Activated CD4-positive, alpha-beta T cell treated with anti-CD3 and anti-CD28 coated beads for 1 hour (primary cell): ENCODE measurements around the gene TEX12.
"Not testable (repeated sequence)": the region's sequence is repeated elsewhere in the genome, so short reads cannot be mapped to it uniquely, and the experiment has no call there.

Source experiments
- DNase-seq: peaks from one replicate; pipeline ENCODE4 v3.0.0-alpha.2; 2020

The TEX12 gene

GRCh38 chr11:112165049-112165448 is 2.1 kb upstream of the TEX12 start:
- no peak for DNase-seq

DNA sequence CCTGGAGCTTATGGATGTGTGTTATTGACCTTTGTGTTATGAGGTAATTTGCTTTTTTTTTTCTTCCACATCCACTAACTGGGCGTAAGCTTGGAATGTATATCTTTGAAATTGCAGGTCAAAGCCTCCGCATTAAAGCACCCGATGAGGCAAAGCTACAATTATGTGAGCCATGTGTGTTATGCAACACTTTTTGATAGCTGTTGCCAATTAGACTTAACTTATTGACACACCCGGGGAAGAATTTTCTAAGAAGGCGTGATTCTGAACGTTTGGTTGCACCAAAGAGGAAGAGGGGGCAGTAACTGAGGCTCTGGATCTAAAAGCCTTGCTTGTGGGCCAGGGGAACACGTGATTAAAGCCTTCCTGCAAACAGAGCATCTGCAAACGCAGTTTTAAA is 610 bp upstream of the TEX12 start:
- no peak for DNase-seq

- no peak for DNase-seq
Observed at GRCh38 chr11:112172362-112172994, 5.3 kb downstream of the TEX12 start.

DNA sequence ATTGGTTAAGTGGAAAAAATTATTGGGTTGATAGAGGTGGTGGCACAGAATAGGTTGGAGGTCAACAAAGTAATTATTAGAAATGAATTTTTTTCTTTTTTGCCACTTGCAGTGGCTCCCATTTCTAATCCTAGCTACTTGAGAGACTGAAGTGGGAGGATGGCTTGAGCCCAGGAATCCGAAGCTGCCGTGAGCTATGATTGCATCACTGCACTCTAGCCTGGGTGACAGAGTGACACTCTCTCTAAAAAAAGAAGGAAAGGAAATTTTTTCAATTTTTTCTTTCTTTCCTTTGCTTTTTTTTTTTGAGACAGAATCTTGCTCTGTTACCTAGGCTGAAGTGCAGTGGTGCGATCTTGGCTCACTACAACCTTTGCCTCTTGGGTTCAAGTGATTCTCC is 6.0 kb downstream of the TEX12 start:
- no peak for DNase-seq

- DNase-seq = no peak
Observed at GRCh38 chr11:112174789-112175598, 7.8 kb downstream of the TEX12 start, which contains the start of gene BCO2. TSS of gene BCO2 (plus strand) at chr11:112175512. CDS start at chr11:112175602, 90 bp downstream.

DNA sequence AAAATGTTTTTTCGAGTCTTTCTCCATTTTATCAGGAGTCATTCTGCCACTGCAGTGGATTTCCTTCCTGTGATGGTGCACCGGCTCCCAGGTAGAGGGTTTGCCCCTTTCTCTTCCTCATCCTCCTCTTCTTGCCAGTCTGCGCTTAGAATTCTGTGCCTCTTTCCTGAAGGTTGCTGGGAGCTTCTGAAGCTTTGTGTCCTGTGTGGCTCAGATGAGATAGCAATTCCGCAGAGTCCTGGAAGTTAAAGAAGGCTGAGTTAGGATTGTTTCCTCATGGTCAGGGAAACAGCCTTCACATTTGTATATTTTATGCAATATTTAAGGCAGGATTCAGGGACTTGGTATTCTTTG is 8.4 kb downstream of the TEX12 start:
- no peak for DNase-seq

DNA sequence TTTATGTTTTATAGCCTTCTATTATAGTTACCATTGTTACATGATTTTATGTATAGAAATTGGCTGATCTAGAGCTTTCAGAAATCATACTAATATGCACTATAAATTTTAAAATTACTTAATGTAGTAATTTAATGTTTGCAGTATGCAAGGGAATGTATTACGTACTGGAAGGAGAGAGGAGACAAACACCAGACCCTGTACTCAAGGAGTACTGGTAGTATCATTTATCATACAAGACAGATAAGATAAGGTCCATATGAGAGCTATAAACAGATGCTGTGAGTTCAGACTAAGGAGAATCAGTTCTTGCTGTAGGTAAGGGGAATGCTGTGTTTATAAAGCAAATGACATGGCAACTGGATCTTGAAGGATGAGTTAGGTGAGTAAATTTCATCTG is 8.9 kb downstream of the TEX12 start:
- no peak for DNase-seq

DNA sequence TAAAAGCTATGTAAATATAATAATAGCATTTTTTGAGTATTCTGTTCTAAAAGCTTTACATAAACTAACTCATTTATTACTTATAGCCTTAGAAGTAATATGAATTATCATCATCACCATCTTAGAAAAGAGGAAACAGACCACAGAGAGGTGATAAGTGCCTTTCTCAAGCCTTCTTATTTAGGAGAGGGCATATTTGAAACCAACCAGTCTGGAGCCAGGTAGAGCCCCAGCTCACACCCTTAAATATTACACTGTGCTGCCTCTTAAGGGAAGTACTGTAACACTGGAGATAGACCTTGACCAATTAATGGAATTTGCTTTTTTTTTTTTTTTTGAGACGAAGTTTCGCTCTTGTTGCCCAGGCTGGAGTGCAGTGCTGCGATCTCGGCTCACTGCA is 10.4 kb downstream of the TEX12 start:
- DNase-seq = no peak

- no peak for DNase-seq
Observed at GRCh38 chr11:112178428-112178827, 11.3 kb downstream of the TEX12 start.

DNA sequence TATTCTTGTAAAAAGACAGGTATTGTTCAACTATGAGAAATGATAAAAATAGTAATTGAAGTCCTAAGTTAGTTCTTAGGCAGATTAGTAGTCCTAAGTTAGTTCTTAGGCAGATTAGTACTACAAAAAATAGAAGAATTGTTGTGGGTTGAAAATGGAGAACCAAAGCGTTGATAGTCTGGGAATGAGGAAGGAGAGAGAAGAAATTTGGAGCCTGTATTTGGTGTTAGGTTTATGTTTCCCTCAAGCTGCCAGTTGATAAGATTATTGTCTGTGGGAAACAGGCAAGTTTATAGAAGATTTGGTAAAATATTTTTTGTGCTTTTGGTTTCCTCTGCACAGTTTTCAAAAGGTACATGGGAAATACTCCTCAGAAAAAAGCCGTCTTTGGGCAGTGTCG is 11.8 kb downstream of the TEX12 start:
- no peak for DNase-seq

DNA sequence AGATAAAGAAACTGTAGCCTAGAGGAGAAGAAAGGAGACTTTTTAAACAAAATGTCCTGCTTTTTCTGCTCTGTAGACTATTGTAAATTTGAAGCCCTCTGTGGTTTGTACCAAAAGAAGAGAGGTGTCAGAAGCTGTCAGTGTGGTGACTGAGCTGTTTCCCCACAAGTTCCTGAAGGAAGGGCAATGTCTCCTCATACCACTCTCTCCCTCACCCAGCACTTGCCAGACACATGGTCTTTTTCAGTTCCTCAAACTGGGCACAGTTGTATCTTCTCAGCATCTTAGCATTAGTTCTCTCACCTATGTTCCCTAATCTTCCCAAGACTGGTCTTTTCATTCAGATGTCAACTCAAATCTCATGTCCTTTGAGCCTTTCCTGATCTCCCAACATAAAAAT is 12.4 kb downstream of the TEX12 start:
- no peak for DNase-seq

DNA sequence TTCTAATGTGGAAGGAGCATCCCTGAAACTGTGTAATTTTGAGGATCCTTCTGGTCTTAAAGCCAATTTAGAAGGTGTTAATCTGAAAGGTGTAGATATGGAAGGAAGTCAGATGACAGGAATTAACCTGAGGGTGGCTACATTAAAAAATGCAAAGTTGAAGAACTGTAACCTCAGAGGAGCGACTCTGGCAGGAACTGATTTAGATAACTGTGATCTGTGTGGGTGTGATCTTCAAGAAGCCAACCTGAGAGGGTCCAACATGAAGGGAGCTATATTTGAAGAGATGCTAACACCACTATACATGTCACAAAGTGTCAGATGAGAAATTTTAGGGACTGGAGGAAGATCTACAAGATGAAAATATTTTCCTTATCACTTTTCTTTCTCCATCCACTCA is 15.7 kb downstream of the TEX12 start:
- DNase-seq = no peak

GRCh38 chr11:112185883-112186282 is 18.7 kb downstream of the TEX12 start:
- no peak for DNase-seq

- DNase-seq = no peak
Observed at GRCh38 chr11:112186304-112186703, 19.1 kb downstream of the TEX12 start.

GRCh38 chr11:112195113-112195512 is 27.9 kb downstream of the TEX12 start:
- DNase-seq = not testable (repeated sequence)

- no peak for DNase-seq
Observed at GRCh38 chr11:112195951-112196351, 28.8 kb downstream of the TEX12 start.

DNA sequence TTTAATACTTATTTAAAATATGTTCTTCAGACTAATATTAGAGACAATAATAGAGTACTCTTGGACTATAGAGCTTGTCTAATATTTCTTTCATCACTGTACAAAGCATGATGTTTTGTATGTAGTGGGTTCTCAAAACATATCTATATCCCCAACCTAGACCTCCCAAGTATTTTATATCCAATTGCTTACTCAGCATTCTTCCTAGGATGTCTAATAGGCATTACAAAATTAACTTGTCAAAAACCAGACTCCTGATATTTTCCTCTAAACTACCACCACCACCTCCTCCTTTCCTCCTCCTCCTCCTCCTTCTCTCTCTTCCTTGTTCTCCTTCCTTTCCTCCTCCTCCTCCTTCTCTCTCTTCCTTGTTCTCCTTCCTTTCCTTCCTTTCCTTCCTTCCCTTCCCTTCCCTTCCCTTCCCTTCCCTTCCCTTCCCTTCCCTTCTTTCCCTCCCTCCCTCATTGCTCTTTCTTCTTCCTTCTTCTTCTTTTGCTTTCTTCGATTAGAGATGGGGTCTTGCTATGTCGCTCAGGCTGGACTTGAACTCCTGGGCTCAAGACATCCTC is 29.4 kb downstream of the TEX12 start:
- no peak for DNase-seq

- DNase-seq = not testable (repeated sequence)
Observed at GRCh38 chr11:112199101-112199500, 31.9 kb downstream of the TEX12 start.

DNA sequence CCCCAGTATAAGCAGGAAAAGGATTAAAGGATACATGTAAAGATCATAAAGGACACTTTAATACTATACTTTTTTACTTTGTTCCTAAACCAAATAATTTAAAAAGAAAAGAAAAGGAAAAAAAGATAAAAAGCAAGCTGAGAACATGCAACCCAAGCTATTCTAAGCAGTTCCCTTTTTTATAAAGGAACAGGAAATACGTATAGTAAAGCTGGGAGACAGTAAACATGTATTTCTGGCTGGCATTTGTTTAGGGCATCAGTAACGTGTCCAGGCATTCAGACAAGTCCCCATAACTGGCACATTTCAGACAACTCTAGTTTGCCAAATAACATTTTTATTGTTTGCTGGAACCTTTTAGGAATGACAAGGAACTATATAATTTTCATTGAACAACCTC is 33.1 kb downstream of the TEX12 start:
- no peak for DNase-seq

GRCh38 chr11:112206071-112206470 is 38.9 kb downstream of the TEX12 start:
- DNase-seq = no peak

DNA sequence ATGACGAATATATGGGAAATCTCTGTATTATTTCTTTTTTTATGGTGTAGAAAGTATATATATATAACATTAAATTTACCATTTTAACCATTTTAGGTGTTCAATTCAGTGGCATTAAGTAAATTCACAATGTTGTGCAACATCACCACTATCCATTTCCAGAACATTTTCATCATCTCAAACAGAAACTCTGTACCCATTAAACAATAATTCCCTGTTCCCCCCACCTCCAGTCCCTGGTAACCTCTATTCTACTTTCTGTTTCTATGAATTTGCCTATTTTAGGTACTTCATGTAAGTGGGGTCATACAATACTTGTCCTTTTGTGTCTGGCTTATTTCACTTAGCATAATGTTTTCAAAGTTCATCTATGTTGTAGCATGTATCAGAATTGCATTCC is 43.7 kb downstream of the TEX12 start:
- DNase-seq = no peak

DNA sequence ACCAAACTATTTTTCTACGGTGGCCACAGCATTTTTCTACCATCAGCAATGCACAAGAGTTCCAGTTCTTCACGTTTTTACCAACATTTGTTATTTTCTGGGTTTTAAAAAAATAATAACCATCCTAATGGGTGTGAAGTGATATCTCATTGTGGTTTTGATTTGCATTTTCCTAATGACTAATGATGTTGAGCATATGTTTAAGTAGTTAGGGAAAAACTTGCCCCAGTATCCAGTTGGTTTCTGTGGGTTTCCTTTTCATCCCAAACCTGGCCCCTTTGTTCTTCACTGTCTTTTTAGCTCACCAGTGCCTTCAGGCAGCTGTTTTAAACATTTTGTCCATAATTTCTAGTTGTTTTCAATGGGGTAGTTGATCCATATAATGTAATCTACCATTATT is 44.4 kb downstream of the TEX12 start:
- no peak for DNase-seq

- no peak for DNase-seq
Observed at GRCh38 chr11:112212290-112212689, 45.1 kb downstream of the TEX12 start.

DNA sequence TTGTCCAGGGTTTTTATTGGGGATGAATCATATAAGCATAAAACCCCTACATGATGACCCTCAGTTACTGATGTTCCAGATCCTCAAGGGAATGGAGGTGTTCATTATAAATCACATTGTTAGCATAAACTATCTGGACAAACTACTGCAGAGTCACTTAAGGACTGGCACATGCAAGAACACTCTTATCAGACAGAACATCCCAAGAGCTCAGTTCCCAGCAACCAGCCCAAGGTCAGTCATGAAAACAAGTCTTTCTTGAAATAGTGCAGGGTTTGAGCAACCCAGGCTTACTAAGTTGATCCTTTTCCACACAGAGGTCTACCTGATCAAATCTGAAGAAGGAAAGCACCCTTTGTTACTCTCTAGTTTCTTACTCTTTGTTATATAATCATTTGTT is 45.5 kb downstream of the TEX12 start:
- DNase-seq = no peak
